GF-D8 (cell line): ENCODE results near the gene SCP2.
"Not testable (repeated sequence)": the region's sequence is repeated elsewhere in the genome, so short reads cannot be mapped to it uniquely, and the experiment has no call there.

Experiments
- DNase-seq: peaks from one replicate; lab custom pipeline; 2025; lab: John Stamatoyannopoulos, UW

Gene SCP2

DNA sequence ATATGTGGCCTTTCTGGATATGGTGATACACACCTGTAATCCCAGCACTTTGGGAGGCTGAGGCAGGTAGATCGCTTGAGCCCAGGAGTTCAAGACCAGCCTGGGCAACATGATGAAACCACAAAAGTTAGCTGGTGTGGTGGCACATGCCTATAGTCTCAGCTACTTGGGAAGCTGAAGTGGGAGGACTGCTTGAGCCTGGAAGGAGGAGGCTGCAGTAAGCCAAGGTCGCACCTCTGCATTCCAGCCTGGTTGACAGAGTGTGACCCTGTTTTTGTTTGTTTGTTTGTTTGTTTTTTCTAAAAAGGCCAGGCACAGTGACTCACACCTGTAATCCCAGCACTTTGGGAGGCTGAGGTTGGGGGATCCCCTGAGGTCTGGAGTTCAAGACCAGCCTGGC, 42.2 kb downstream of the SCP2 start:
- DNase-seq, result not testable (repeated sequence)

DNA sequence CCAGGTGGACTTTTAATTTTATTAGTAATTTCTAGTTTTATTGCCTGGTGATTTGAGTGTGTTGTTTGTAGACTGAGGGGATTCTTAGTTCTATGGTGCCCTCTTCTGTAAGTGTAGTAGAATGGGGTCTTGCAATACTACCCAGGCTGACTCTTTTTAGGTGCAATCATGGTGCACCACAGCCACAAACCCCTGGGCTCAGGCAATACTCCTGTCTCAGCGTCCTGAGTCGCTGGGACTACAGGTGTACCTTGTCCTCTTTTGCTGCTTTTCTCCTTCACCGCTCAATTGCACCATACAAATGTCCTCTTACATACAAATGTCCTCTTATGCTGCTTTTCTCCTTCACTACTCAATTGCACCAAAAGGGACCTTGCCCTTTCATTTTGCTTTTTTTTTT, 43.1 kb downstream of the SCP2 start:
- no peak for DNase-seq

DNA sequence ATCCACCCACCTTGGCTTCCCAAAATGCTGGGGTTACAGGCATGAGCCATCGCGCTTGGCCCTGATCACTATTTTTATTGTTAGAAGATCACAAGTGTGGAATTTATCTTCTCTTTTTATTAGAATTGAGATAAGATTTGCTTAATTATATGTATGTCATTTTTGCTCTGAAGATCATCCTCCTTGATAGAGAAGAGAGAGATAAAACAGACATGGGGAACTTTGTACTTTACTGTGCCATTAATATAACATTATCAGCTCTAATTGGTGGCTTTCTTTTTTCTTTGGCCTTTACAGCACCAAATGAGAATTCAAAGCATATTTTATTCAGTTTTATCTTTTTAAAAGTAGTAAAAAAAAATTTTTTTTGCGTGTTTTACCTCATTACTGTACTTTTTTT, 46.8 kb downstream of the SCP2 start:
- no peak for DNase-seq

DNA sequence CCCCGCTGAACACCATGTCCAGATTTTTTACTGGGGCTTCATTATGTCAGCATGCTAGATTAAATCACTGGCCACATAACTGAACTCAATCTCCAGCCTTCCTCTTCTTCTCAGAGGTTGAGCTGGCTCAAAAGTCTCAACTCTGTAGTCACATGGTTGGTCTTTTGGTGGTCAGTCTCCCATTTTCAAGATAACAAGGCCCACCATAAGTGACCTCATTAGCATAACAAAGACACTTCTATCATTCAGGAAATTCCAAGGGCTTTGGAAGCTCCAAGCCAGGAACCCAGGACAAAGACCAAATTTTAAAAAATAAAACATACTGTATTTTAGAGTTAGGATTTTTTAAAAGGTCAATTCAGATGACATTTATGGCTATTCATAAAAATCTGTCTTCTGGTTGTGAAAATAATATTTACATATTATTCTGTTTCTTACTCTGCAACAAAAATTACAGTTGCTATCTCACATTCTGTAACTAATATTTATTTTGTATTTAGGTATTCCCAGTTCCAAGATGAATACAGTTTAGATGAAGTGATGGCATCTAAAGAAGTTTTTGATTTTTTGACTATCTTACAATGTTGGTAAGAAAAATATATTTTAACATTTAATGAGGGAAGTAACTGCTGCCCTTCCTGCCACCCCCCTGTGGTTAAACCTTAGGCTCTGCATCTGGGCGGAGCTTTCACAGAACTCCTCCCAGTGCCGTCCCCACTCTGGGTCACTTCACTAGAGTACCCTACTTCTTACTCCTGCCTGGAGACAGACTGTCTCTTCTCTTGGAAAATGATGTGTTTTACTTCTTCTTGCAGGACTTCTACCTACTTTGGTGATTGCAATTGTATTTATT, 49.3 kb downstream of the SCP2 start:
- no peak for DNase-seq

DNA sequence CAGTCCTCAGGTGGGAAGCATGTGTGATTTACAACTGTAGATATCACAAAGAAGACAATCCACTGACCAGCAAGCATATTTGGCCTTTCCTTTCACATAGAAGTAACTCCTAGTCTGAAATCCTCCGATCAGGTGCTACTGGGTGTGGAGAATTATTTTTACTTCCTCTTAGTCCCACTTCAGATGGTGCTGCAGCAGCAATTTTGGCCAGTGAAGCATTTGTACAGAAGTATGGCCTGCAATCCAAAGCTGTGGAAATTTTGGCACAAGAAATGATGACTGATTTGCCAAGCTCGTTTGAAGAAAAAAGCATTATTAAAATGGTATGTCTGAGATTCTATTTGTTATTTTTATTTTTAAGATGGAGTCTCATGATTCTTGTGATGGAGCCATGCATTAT, 51.0 kb downstream of the SCP2 start:
- DNase-seq, result no peak

DNA sequence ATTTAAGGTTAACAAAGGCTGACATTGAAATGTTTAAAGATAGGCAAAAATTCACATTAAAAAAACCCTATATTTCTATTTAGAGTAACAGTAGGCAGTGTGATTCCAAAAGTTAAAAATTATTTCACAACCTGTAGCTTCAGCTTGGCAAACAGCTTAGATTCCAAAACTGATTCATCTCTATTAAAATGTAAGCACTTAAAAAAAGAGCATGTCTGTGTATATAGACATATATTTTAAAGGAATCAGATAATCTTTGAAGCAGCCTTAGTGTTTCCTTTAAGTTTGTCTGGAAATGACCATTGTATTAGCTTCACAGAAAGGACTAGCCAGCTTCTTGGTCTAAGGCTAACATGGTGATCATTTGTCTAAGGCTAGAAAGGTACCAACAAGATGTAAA, 65.7 kb downstream of the SCP2 start:
- DNase-seq, result not testable (repeated sequence)

DNA sequence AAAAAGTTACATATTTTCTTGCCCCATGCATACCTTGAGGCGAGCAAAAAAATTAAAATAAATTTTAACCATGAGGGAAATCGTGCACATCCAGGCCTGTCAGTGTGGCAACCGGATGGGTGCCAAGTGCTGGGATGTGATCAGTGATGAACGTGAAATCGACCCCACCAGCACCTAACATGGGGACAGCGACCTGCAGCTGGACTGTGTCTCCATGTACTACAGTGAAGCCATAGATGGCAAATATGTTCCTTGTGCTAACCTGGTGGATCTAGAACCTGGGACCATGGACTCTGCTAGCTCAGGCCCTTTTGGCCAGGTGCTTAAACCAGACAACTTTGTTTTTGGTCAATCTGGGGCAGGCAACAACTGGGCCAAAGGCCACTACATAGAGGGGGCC, 67.6 kb downstream of the SCP2 start:
- DNase-seq, result no peak

DNA sequence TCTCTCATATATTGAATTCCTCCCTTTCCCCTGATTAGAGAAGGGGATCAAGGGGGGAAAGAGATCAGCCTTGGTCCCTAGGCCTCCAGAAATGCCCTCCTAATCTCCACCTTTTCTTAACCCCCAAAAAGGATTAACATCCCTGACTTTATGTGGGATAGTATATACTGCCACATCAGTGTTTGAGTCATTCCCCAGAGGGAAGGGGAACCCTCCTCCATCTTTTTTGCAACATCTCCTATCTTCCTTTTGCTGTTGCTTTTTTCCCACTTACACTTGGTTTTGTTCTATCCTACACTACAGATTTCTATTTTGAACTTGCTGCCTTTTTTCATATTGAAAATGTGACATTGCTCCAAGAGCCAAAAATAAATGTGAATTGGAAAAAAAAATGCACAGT, 69.6 kb downstream of the SCP2 start:
- DNase-seq, result no peak

DNA sequence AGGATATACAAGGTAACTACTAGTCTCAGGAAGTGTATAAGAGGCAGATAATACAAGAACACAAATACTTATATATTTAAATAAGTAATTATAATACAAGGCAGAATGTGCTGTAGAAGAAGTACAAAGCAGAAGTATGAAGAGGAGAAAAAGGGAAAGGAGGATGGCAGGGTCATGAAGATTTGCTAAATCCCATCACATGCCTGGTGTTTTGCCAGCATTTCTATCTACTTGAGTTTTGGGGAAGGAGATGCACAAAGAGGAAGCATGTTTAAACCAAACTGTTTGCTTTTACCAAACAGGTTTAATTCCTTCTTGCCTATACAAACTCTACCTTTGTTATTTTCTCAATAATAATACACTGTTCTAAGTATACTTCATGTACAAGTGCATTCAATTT, 74.1 kb downstream of the SCP2 start:
- DNase-seq, result no peak

DNA sequence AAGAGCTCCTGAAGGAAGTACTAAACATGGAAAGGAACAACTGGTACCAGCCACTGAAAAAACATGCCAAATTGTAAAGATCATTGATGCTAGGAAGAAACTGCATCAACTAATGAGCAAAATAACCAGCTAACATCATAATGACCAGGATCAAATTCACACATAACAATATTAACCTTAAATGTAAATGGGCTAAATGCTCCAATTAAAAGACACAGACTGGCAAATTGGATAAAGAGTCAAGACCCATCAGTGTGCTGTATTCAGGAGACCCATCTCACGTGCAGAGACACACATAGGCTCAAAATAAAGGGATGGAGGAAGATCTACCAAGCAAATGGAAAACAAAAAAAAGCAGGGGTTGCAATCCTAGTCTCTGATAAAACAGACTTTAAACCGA, 79.5 kb downstream of the SCP2 start:
- not testable (repeated sequence) for DNase-seq

DNA sequence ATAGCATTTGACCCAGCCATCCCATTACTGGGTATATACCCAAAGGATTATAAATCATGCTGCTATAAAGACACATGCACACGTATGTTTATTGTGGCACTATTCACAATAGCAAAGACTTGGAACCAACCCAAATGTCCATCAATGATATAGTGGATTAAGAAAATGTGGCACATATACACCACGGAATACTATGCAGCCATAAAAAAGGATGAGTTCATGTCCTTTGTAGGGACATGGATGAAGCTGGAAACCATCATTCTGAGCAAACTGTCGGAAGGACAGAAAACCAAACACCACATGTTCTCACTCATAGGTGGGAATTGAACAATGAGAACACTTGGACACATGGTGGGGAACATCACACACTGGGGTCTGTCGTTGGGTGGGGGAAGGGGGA, 83.2 kb downstream of the SCP2 start:
- not testable (repeated sequence) for DNase-seq

DNA sequence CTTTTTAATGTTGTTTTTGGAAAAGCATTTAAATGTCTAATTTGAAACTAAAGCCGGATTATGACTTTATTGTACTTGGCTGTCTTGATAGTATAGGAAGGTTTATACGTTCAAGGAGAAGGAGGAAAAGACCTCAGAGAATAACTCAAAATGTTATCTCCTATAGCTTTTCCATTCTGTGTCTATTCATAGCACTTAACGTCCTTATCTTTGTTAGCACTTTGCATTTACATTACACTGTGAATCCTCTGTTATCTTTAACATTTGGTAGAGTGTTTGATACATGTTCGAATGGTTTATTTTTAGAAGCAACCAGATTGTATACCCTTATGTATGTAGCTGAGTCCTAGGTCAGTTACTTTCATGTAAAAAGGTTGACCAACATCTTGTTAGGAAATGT, 84.1 kb downstream of the SCP2 start:
- DNase-seq, result no peak

DNA sequence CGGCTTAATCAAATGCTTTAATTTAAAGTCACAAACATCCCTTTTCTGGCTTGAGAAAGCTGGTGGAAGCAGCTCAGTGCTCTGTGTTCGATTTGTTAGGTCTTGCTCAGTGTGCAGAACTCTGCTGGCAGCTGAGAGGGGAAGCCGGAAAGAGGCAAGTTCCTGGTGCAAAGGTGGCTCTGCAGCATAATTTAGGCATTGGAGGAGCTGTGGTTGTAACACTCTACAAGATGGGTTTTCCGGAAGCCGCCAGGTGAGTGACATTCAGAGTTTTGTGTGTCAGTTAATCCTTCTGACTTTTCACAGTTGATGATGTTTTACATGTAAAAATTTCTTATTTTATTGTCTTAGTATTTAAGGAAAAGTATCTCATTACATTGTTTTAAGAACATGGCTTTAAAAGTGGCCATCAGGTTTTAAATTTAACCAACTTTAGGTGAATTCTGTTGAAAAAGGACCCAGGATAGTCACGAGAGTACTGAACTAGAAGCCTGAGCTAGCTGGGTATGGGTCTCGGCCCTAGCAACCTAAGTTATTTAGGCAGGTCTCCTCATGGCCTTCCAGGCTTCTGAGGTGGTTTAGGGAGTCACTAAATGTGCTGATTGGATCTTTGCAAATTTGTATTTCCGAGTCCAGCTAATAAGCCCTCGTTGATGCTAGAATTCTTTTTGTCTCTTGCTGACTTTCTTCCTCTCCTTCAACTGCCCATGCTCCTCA, 87.9 kb downstream of the SCP2 start:
- DNase-seq, result peak; percentile 83

DNA sequence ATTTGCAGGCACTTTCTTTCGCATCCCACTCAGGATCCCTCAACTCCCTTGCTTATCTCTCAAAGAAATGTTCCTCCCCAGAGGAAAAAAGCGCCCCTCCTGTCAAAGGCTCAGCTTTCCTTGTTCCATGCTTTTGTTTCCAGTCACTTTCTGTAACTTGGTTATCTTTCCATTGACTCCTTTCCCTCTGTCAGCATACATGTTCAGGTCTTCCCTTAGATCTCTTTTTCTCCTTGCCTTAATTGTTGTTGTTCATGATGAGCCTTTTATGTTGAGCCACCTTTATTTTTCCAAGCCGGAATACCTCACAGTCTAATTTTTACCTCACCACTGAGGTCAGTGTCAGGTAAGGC, 88.4 kb downstream of the SCP2 start:
- DNase-seq, result no peak

DNA sequence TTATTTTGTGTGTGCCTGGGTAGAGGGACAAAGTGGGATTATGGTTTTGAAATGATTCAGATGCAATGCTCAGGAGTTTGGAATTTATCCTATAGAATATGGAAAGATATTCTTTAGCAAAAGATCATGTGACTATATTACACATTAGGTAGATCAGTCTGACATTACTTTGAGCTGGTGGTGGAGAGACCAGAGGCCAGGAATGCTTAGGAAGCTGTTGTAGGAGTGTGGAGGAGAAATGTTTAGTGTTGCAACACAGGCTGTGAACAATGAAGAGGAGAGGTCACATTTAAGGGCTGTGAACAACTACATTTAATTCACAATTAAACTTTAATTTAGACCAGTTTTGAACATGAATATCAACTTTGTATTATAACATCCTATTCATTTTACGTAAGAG, 89.6 kb downstream of the SCP2 start:
- DNase-seq, result no peak

DNA sequence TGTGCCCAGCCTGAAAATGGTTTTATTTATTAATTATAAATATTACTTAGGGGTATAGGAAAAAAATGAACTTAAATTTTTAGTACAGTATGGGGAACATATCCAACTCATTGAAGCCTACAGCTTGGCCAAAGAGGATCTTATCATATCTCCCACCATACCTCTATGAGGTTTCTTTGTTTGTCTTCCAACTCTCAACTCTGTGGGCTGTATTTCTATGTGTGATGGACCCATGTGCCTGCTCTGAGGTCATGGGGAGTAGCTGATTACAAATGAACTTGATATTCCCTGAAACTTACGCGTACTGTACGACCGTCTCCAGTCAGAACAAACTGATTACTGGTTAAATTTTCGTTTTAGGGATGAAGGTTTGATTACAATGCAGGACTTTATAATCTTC, 93.5 kb downstream of the SCP2 start:
- DNase-seq, result no peak

DNA sequence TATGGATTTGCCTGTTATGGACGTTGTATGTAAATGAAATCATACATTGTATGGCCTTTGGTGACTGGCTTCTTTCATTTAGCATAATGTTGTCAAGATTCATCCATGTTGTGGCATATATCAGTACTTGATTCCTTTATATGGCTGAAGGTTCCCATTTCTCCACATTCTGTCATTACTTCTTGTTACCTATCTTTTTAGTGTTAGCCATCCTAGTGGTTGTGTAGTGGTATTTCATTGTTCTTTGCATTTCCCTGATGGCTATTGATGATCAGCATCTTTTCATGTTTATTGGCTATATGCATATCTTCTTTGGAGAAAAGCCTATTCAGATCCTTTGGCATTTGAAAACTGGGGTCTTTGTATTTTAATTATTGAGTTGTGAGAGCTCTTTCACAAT, 95.1 kb downstream of the SCP2 start:
- no peak for DNase-seq

DNA sequence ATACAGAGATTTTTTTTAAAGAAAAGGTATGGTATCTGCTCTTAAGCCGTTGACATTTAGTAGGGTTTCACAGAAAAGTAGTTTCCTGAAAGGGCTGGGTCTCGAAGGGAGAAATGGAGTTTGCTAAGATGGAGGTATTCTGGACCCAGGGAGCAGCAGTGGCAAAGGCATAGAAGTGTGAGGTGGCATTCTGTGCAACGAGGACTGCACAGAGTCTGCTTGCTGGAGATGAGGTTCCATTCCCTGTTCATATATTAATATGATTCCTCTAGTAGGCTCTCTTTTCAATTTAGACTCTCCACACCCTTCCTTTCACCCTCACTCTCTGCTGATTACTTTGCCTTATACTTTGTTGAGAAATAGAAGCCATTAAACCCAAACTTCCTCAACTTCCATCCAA, 96.5 kb downstream of the SCP2 start:
- DNase-seq, result no peak

DNA sequence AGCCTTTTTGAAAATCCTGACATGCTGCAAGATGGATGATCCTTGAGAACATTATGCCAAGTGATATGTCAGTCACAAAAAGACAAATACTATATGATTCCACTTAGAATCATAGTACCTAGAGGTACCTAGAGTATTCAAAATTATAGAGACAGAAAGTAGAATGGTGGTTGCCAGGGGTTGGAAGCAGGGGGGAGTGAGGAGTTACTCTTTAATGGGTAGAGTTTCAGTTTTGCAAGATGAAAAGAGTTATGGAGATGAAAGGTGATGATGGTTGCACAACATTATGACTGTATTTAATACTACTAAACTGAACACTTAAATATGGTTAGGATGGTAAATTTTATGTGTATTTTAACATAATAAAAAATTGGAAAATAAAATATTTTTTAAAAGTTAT, 97.0 kb downstream of the SCP2 start:
- no peak for DNase-seq

DNA sequence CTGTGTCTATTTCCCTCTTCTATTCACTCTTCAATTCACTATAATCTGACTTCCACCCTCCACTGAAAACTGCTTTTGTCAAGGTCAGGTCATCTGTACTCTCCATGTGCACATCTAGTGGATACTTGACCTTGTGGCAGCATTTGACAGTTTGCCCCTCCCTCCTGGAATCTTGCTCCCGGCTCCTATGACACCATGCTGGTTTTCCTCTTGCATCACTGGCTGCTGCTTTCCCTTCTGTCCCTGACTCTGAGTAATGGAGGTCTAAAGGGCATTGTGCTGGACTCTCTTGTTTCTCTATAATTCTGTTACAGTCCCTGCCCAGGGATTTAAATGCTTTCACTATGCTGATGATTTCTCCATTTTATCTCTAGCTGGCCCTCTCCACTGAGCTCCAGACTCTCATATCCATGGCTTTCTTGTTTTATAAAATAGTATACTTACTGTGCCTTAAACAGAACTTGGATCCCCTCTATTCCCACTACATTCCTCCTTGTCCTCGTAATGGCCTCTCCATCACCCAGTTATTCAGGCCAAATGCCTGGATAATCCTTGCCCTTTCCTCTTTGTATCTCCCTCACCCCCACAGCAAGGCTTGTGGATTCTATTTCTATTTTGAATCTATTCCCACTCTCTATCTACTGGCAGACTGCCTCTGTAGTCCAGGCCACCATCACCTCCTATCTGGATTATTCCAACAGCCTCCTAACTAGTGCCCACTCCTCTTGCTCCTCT, 98.1 kb downstream of the SCP2 start:
- no peak for DNase-seq

DNA sequence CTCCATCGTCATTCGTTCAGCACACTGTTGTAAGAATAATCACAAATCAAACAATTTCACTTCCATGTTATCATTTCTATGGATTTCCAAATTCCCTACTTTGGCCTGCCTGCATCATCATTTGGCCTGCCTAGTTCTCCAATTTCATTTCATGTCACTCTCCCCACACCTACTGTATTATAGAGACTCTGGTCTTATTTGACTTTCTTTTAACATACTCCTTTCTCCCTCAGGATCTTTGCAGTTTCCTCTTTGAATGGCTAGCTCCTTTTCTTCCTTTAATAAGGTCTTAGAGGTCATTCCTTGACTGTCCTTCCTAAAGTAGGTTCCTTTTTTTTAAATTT, 98.7 kb downstream of the SCP2 start:
- DNase-seq, result no peak

DNA sequence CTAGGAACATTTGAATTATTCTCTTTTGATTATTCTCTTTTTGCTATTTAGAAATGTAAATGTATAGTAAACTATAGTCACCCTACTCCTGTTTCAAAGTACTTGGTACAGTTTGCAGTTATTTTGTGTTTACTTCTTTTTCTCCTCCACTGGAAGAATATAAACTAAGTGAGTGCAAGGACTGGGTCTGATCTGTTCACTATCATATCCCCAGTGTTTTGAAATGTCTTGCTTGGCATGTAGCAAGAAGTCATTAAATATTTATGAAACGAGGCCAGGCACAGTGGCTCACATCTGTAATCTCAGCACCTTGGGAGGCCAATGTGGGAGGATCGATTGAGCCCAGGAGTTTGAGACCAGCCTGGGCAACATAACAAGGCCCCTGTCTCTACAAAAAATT, 99.2 kb downstream of the SCP2 start:
- no peak for DNase-seq

DNA sequence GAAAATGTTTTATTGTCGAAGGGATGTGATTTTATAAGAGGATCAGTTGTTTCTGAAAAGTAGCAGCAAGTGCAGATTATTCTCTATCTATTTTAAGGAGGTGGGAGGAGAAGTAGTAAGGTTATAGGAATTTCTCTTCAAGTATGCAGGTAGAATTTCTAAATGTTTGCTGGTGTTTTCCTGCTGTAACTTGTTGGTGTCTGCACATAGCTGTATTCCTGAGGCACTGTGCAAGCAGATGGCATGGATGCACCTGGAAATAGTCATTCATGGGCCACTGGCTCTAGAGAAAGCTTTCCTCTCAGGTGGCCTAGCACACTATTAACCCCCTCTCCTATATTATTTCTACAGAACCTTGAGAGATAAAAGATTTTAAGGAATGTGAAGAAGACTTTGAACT, 104.7 kb downstream of the SCP2 start:
- no peak for DNase-seq
